ENCODE measurements around the gene MTHFD2L. TPM values are rescaled to one million over a fixed set of nuclear protein-coding genes. Genes with fewer than 3 reads are reported as not detected.

Gene MTHFD2L
- total and polyA plus RNA-seq, 2 of the 8 experiments (the other 6 are each of a cell fraction or from before 2014, with no cell fraction given) = 5.4 to 15.0 TPM

DNA sequence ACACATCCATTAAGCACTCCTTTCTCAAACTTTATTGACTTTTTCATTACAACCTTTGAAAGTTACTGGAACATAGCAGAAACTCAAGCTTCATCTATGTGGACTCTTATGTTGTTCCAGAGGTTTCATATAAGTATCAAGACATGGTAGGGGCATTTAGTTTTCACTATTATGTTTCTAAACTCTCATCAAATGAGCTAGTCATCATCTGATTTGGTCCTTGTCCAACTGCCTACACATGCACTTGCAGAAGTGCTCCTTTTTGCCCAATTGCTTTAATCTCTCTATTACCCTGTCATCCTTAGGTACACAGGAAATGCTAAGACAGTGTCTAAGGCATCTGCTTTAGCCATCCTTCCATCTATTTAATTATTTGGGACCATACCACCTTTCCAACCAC, 108.2 kb downstream of the MTHFD2L start (continued):
- TF ChIP-seq, protein P1, sequence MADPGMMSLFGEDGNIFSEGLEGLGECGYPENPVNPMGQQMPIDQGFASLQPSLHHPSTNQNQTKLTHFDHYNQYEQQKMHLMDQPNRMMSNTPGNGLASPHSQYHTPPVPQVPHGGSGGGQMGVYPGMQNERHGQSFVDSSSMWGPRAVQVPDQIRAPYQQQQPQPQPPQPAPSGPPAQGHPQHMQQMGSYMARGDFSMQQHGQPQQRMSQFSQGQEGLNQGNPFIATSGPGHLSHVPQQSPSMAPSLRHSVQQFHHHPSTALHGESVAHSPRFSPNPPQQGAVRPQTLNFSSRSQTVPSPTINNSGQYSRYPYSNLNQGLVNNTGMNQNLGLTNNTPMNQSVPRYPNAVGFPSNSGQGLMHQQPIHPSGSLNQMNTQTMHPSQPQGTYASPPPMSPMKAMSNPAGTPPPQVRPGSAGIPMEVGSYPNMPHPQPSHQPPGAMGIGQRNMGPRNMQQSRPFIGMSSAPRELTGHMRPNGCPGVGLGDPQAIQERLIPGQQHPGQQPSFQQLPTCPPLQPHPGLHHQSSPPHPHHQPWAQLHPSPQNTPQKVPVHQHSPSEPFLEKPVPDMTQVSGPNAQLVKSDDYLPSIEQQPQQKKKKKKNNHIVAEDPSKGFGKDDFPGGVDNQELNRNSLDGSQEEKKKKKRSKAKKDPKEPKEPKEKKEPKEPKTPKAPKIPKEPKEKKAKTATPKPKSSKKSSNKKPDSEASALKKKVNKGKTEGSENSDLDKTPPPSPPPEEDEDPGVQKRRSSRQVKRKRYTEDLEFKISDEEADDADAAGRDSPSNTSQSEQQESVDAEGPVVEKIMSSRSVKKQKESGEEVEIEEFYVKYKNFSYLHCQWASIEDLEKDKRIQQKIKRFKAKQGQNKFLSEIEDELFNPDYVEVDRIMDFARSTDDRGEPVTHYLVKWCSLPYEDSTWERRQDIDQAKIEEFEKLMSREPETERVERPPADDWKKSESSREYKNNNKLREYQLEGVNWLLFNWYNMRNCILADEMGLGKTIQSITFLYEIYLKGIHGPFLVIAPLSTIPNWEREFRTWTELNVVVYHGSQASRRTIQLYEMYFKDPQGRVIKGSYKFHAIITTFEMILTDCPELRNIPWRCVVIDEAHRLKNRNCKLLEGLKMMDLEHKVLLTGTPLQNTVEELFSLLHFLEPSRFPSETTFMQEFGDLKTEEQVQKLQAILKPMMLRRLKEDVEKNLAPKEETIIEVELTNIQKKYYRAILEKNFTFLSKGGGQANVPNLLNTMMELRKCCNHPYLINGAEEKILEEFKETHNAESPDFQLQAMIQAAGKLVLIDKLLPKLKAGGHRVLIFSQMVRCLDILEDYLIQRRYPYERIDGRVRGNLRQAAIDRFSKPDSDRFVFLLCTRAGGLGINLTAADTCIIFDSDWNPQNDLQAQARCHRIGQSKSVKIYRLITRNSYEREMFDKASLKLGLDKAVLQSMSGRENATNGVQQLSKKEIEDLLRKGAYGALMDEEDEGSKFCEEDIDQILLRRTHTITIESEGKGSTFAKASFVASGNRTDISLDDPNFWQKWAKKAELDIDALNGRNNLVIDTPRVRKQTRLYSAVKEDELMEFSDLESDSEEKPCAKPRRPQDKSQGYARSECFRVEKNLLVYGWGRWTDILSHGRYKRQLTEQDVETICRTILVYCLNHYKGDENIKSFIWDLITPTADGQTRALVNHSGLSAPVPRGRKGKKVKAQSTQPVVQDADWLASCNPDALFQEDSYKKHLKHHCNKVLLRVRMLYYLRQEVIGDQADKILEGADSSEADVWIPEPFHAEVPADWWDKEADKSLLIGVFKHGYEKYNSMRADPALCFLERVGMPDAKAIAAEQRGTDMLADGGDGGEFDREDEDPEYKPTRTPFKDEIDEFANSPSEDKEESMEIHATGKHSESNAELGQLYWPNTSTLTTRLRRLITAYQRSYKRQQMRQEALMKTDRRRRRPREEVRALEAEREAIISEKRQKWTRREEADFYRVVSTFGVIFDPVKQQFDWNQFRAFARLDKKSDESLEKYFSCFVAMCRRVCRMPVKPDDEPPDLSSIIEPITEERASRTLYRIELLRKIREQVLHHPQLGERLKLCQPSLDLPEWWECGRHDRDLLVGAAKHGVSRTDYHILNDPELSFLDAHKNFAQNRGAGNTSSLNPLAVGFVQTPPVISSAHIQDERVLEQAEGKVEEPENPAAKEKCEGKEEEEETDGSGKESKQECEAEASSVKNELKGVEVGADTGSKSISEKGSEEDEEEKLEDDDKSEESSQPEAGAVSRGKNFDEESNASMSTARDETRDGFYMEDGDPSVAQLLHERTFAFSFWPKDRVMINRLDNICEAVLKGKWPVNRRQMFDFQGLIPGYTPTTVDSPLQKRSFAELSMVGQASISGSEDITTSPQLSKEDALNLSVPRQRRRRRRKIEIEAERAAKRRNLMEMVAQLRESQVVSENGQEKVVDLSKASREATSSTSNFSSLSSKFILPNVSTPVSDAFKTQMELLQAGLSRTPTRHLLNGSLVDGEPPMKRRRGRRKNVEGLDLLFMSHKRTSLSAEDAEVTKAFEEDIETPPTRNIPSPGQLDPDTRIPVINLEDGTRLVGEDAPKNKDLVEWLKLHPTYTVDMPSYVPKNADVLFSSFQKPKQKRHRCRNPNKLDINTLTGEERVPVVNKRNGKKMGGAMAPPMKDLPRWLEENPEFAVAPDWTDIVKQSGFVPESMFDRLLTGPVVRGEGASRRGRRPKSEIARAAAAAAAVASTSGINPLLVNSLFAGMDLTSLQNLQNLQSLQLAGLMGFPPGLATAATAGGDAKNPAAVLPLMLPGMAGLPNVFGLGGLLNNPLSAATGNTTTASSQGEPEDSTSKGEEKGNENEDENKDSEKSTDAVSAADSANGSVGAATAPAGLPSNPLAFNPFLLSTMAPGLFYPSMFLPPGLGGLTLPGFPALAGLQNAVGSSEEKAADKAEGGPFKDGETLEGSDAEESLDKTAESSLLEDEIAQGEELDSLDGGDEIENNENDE (IDR thresholded peaks at IDR 0.05; ENCODE audit: insufficient replicate concordance, low read length) = no peak
- no peak for TF ChIP-seq ZNF274 (IDR thresholded peaks at IDR 0.05; ENCODE audit: borderline replicate concordance, extremely low read depth, low read length)
- TF ChIP-seq CREB1 (IDR thresholded peaks at IDR 0.05) = no peak
- no peak for TF ChIP-seq POU5F1 (IDR thresholded peaks at IDR 0.05; ENCODE audit: low read depth, low read length)
- no peak for TF ChIP-seq CEBPB (IDR thresholded peaks at IDR 0.05; ENCODE audit: low read depth, low read length)
- TF ChIP-seq TEAD4 (IDR thresholded peaks at IDR 0.05; ENCODE audit: low read depth, low read length) = no peak
- no peak for TF ChIP-seq YY1 (IDR thresholded peaks at IDR 0.05; ENCODE audit: low read depth, low read length)
- TF ChIP-seq ASH2L (IDR thresholded peaks at IDR 0.05; ENCODE audit: low read length) = no peak
- no peak for TF ChIP-seq POLR2AphosphoS5 (IDR thresholded peaks at IDR 0.05; ENCODE audit: low read depth, low read length)
- no peak for TF ChIP-seq BACH1 (IDR thresholded peaks at IDR 0.05; ENCODE audit: low read length)
- TF ChIP-seq GTF2F1 (IDR thresholded peaks at IDR 0.05; ENCODE audit: borderline replicate concordance, low read depth, low read length) = no peak
- TF ChIP-seq, protein P2, sequence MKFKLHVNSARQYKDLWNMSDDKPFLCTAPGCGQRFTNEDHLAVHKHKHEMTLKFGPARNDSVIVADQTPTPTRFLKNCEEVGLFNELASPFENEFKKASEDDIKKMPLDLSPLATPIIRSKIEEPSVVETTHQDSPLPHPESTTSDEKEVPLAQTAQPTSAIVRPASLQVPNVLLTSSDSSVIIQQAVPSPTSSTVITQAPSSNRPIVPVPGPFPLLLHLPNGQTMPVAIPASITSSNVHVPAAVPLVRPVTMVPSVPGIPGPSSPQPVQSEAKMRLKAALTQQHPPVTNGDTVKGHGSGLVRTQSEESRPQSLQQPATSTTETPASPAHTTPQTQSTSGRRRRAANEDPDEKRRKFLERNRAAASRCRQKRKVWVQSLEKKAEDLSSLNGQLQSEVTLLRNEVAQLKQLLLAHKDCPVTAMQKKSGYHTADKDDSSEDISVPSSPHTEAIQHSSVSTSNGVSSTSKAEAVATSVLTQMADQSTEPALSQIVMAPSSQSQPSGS (IDR thresholded peaks at IDR 0.05; ENCODE audit: low read length) = no peak

All from H1 (cell line).